Coronary artery (tissue), 2 donors: ENCODE results near the gene PSMD12.

ENCODE experiments used
- DNase-seq: peaks from one replicate; pipeline ENCODE4 v3.0.0-alpha.2; 2017; ENCODE audit warnings: low spot score
- H3K27ac ChIP-seq, 2 donors: fragments of 200-600 bp; sonication (generic); one replicate each; pipeline ENCODE4 v1.5.1; 2016 to 2019
- H3K4me3 ChIP-seq: fragments of 200-600 bp; sonication (generic); 2 replicates; pipeline ENCODE4 v1.5.1; 2016; ENCODE audit warnings: mild to moderate bottlenecking, moderate library complexity
- TF ChIP-seq, protein P1 (sequence below): fragments of 200-600 bp; sonication (generic); IDR thresholded peaks from one replicate; pipeline ENCODE4 v1.5.1; 2019; ENCODE audit warnings: antibody characterized with exemption

Gene PSMD12

DNA sequence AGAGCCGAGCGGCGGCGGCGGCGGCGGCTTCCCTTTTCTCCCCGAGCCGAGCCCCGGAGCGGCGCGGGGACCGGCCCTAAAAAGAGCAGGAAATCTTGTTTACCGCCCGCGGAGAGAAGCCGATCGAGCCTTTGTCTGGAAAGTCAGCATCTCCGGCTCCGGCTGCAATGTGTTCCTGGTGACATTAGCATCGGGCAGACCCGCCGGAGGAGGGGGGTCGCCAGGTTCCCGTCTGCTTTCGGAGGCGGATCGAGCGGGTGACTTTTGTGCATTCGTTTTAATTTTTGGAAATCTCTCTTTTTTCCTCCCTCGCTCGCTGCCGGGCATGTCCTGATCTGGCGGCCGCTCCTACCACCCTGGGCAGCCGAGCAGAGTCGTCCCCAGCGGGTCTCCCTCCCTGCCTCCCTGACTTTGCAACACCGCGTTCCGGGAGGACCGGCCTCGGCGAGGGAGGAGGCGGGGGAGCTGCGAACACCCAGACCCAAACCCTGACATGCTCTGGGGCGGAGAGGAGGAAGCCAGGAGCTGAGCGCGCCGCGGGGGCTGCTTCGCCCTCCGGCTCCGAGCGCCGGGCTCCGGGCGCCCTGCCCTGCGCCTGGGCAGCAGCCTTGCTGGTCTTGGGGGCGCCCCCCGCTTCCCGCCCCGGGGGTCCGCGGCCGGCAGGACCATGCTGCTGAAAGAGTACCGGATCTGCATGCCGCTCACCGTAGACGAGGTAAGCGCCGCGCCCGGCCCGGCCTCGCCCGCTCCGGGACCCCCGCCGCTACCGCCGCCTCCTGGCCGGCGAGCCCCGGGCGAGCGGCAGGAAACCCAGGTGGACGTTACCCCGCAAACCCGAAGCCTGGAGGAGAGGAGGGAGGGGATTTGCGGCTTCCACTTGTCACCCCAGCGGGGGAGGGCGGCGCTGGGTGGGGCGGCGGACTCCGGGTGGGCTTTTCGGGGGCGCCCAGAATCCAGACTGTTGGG is 11.4 kb upstream of the PSMD12 start:
- peak overlapping the region; percentile 88 for H3K4me3 ChIP-seq
- TF ChIP-seq, protein P1, sequence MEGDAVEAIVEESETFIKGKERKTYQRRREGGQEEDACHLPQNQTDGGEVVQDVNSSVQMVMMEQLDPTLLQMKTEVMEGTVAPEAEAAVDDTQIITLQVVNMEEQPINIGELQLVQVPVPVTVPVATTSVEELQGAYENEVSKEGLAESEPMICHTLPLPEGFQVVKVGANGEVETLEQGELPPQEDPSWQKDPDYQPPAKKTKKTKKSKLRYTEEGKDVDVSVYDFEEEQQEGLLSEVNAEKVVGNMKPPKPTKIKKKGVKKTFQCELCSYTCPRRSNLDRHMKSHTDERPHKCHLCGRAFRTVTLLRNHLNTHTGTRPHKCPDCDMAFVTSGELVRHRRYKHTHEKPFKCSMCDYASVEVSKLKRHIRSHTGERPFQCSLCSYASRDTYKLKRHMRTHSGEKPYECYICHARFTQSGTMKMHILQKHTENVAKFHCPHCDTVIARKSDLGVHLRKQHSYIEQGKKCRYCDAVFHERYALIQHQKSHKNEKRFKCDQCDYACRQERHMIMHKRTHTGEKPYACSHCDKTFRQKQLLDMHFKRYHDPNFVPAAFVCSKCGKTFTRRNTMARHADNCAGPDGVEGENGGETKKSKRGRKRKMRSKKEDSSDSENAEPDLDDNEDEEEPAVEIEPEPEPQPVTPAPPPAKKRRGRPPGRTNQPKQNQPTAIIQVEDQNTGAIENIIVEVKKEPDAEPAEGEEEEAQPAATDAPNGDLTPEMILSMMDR: no peak
- DNase-seq: peak; percentile 81
- H3K27ac ChIP-seq: peak overlapping the region; percentile 83 to 94

DNA sequence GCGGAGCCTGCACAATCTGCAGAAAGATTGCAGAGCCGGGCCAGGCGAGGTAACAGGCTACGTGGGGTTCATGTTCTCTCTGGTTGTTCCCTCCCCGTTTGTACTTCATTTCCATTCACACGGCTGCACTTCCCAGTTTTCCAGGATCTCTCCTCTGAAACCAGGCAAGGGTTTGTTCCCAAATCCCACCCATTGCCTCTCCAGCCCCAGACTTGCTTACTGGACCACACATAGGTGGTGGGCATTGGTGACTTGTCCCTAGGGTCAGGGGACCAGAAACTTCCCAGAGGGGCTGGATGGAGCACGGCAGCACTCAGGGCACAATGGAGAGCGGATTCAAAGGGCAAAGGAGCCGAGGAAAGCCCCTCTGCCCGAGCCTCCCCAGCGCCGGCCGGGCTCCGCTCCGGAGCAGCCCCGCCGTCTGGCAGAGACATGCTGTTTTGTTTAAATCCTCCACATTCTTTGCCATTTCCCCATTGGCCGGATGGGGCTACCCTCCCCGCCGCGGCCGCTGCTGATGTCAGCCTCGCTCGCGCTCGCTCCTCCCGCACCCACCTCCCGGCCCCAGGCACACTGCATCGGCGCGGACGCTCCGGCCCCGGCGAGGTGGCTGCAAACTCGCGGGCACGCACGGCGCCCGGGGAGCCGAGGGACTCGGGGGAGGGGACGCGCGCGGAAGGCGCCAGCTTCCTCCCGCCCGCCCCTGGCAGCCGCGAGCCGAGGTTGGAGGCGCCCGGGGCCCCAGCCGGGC is 10.5 kb upstream of the PSMD12 start, which contains the start of gene PITPNC1:
TSS of gene PITPNC1 (plus strand) at position 545 of the 751 bp plus-strand sequence.
- Histone ChIP-seq H3K27ac (peak within 1 kb of the TSS; percentile 83 to 94), H3K4me3 (peak within 1 kb of the TSS; percentile 88)
- peak; percentile 86 for DNase-seq
- TF ChIP-seq, protein P1: no peak

DNA sequence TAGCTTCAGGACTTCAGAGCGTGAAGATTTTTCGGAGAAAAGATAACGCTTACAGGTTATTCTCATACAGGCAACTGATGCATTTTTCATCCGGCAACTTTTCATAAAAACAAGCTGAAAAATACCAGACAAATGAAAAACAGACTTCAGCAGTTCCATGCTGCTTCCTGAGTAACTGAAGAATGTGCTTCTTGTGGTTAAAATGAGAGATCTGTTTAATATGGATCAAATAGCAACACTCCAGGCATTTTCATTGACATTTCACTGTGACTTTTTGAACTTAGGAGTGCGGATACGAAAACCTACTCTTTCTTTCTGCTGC is 10.0 kb upstream of the PSMD12 start:
- Histone ChIP-seq H3K4me3 (peak overlapping the region; percentile 88), H3K27ac (peak overlapping the region in 1 of 2 donors; percentile 94)
- no peak for DNase-seq
- TF ChIP-seq, protein P1: no peak

DNA sequence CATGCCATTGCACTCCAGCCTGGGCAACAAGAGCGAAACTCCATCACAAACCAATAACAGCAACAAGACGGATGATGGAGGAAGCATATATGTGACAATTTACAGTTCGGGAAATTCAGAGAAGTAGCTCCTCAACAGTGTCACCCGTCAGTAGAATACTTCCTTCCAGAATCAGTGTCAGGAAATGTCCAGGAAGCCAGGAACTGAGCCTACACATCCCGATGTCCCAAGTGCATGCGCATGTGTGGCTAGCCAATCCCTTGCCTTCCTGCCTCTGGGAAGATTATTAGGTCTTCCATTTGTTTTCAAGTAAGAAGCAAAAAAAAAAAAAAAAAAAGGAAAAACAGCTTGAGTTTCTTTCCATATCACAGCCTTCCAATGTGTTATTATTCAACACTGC is 9.3 kb upstream of the PSMD12 start:
- no peak overlapping the region for H3K27ac ChIP-seq
- no peak overlapping the region for H3K4me3 ChIP-seq
- TF ChIP-seq, protein P1: no peak
- DNase-seq: no peak

DNA sequence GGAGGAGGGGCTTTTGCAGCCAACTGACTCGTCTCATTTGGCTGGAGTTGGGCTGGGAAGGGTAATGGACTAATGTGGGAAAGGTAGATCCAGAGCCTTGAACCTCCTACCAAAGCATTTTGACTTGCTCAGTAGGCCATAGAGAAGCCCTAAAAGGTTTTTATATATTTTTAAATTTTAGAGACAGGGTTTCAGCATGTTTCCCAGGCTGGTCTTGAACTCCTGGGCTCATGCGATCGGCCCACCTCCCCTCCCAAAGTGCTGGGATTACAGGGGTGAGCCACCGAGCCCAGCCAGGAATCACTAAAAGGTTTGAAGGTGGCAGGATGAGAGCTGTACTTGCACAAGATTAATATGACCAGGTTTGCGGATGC is 8.7 kb upstream of the PSMD12 start:
- Histone ChIP-seq H3K4me3 (no peak overlapping the region), H3K27ac (no peak overlapping the region)
- DNase-seq: no peak
- TF ChIP-seq, protein P1: no peak

DNA sequence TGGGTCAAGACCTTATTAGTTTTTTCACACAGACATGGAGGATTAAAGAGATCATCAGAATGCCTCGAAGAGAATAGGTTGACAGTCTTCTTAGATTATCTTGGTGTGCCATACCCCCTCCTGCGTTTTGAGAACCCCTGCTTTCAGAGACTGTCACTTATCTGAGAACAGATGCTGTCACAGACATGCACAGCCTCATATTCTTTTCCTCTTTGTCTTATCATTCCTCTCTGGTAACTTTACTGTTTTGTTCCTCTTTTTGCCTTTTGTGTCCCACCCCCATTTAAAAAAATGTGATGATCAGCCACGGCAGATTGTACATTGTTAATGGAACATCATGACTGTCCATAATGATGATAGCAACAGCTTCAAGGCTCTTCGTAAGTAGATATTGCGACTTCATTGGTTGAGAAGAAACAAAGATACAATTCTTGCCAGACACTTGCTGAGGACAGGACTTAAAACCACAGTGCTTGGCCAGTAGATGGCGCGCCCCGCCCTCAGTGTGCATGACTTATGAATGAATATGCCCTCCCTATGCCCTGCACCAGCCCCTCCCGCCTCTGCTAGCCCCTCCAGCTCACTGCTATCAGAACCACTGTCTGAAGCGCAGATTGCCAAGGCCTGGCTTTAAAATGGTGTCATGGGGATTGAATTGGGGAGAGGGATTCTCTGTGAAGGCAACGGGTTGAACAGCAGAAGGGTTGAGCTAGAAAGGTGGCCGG is 8.1 kb upstream of the PSMD12 start:
- TF ChIP-seq, protein P1: peak; percentile 71
- H3K4me3 ChIP-seq: no peak overlapping the region
- DNase-seq: peak; percentile 82
- no peak overlapping the region for H3K27ac ChIP-seq
